PC-3 (cell line): Measurements from ENCODE around the gene EPHB2.

Experiments
- EZH2 ChIP-seq: fragments of 300-600 bp; sonication (generic); IDR thresholded peaks from one replicate; pipeline ENCODE4 v1.6.1; 2017; ENCODE audit warnings: antibody characterized with exemption, mild to moderate bottlenecking, low read length; ENCODE audit not compliant: unreplicated experiment
- EZH2phosphoT487 ChIP-seq: fragments of 300-600 bp; sonication (generic); IDR thresholded peaks from 2 replicates; pipeline ENCODE4 v1.6.1; 2018; ENCODE audit warnings: mild to moderate bottlenecking, antibody characterized with exemption, low read length, borderline replicate concordance
- TF ChIP-seq, protein P1 (sequence below): fragments of 300-600 bp; sonication (generic); conservative IDR thresholded peaks from 2 replicates; pipeline ENCODE4 v1.5.1; 2017; ENCODE audit warnings: antibody characterized with exemption, low read depth, mild to moderate bottlenecking, low read length

DNA sequence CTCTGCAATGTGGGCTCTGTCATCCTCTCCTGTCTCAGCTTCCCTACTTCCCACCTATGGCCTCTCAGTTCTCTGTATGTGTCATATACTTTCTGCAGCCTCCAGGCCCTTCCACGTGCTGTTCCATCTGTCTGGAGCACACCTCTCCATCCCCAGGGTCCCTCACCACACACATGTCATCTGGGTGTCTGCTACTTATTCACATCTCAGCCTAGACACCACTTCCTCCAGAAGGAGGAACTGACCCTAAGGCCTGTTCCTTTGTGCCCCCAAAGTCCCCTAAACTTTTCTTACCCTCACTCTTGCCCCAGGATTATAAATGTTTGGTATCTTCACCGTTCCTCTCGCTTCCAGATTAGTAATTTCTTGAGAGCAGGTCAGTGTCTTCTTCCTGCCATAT lies 251.9 kb downstream of the EPHB2 start:
- TF ChIP-seq, protein P1, sequence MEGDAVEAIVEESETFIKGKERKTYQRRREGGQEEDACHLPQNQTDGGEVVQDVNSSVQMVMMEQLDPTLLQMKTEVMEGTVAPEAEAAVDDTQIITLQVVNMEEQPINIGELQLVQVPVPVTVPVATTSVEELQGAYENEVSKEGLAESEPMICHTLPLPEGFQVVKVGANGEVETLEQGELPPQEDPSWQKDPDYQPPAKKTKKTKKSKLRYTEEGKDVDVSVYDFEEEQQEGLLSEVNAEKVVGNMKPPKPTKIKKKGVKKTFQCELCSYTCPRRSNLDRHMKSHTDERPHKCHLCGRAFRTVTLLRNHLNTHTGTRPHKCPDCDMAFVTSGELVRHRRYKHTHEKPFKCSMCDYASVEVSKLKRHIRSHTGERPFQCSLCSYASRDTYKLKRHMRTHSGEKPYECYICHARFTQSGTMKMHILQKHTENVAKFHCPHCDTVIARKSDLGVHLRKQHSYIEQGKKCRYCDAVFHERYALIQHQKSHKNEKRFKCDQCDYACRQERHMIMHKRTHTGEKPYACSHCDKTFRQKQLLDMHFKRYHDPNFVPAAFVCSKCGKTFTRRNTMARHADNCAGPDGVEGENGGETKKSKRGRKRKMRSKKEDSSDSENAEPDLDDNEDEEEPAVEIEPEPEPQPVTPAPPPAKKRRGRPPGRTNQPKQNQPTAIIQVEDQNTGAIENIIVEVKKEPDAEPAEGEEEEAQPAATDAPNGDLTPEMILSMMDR = no peak
- no peak for TF ChIP-seq EZH2
- no peak for TF ChIP-seq EZH2phosphoT487
